IMR-90 (cell line): ENCODE measurements around the gene NTRK2. TPM values are rescaled to one million over a fixed set of nuclear protein-coding genes. Genes with fewer than 3 reads are reported as not detected.

Source experiments
- ATAC-seq: fragments of 200-7000 bp; cut with Tn5 transposase; 2 replicates; pipeline ENCODE4 v1.9.1; 2020; ENCODE audit warnings: low read depth, mild to moderate bottlenecking, moderate library complexity
- BruUV-seq: library from RNA; stranded (reverse); fragments of 400-500 nt; replicated peaks from 2 replicates; lab custom pipeline; 2021; lab: Mats Ljungman, UMichigan
- CTCF ChIA-PET: fragments of 300-600 bp; formaldehyde crosslinking; extraction: SDS; loops from one replicate; lab custom pipeline; 2021; ENCODE audit warnings: antibody characterized with exemption; lab: Yijun Ruan, JAX
- POLR2A ChIA-PET: fragments of 300-600 bp; sonication (Branson Sonifier 250); formaldehyde crosslinking; loops from one replicate; lab custom pipeline; 2022; ENCODE audit warnings: antibody characterized with exemption; ENCODE audit not compliant: unreplicated experiment; lab: Charles Lee
- DNase-seq: peaks from one replicate; pipeline ENCODE4 v3.0.0; 2013
- H2AFZ ChIP-seq: replicated peaks from 2 replicates; pipeline ENCODE3; 2013; ENCODE audit warnings: low read length, mild to moderate bottlenecking; ENCODE audit not compliant: poor library complexity
- H2AK5ac ChIP-seq: 2 replicates; pipeline ENCODE4 v1.6.1; 2013; ENCODE audit warnings: low read depth, low read length, inconsistent platforms
- H2AK9ac ChIP-seq: replicated peaks from 2 replicates; pipeline ENCODE3; 2013; ENCODE audit warnings: mild to moderate bottlenecking, low read depth, low read length, moderate library complexity; ENCODE audit not compliant: poor library complexity
- H2BK120ac ChIP-seq: 2 replicates; pipeline ENCODE4 v1.6.1; 2013; ENCODE audit warnings: low read depth, low read length, inconsistent platforms
- H2BK15ac ChIP-seq: 3 replicates; pipeline ENCODE4 v1.6.1; 2013; ENCODE audit warnings: low read depth, low read length, inconsistent platforms
- H2BK20ac ChIP-seq: 2 replicates; pipeline ENCODE4 v1.6.1; 2013; ENCODE audit warnings: low read depth, mild to moderate bottlenecking, inconsistent platforms, low read length, moderate library complexity
- H2BK5ac ChIP-seq: 2 replicates; pipeline ENCODE4 v1.6.1; 2013; ENCODE audit warnings: mild to moderate bottlenecking, low read depth, low read length, inconsistent platforms; ENCODE audit not compliant: poor library complexity, severe bottlenecking
- H3K14ac ChIP-seq: replicated peaks from 2 replicates; pipeline ENCODE4 v1.6.1; 2013; ENCODE audit warnings: low read depth, low read length, inconsistent platforms
- H3K18ac ChIP-seq: 2 replicates; pipeline ENCODE4 v1.6.1; 2013; ENCODE audit warnings: low read depth, low read length, control low read depth
- H3K23ac ChIP-seq: 2 replicates; pipeline ENCODE4 v1.6.1; 2013; ENCODE audit warnings: low read depth, low read length, inconsistent platforms
- H3K27ac ChIP-seq: 2 replicates; pipeline ENCODE4 v1.5.1; 2013; ENCODE audit warnings: mild to moderate bottlenecking, control low read depth, low read length; ENCODE audit not compliant: insufficient read depth
- H3K27me3 ChIP-seq: 2 replicates; pipeline ENCODE4 v1.6.1; 2013; ENCODE audit warnings: low read length; ENCODE audit not compliant: control insufficient read depth, insufficient read depth
- H3K36me3 ChIP-seq: 2 replicates; pipeline ENCODE4 v1.6.1; 2013; ENCODE audit warnings: low read length, mixed read lengths; ENCODE audit not compliant: control insufficient read depth, insufficient read depth
- H3K4ac ChIP-seq: 2 replicates; pipeline ENCODE4 v1.6.1; 2013; ENCODE audit warnings: low read depth, low read length, inconsistent platforms
- H3K4me1 ChIP-seq: 2 replicates; pipeline ENCODE4 v1.6.1; 2013; ENCODE audit warnings: low read length, mixed read lengths; ENCODE audit not compliant: control insufficient read depth, insufficient read depth
- H3K4me2 ChIP-seq: 2 replicates; pipeline ENCODE4 v1.6.1; 2013; ENCODE audit warnings: low read depth, mild to moderate bottlenecking, control low read depth, low read length, moderate library complexity
- H3K4me3 ChIP-seq: 2 replicates; pipeline ENCODE4 v1.5.1; 2013; ENCODE audit warnings: low read depth, mild to moderate bottlenecking, control low read depth, low read length, moderate library complexity; ENCODE audit not compliant: insufficient read depth
- H3K56ac ChIP-seq: 2 replicates; pipeline ENCODE4 v1.6.1; 2013; ENCODE audit warnings: low read length, inconsistent platforms; ENCODE audit not compliant: insufficient read depth; ENCODE audit errors: extremely low read depth
- H3K79me1 ChIP-seq, 2 experiments: 2 replicates each; pipeline ENCODE4 v1.6.1; 2013; ENCODE audit warnings: low read length in 2 of 2, inconsistent platforms in 1 of 2, low read depth in 1 of 2
- H3K9ac ChIP-seq: 2 replicates; pipeline ENCODE4 v1.6.1; 2013; ENCODE audit warnings: low read depth, low read length, control low read depth
- H3K9me1 ChIP-seq: 2 replicates; pipeline ENCODE4 v1.6.1; 2013; ENCODE audit warnings: low read length, inconsistent platforms; ENCODE audit not compliant: insufficient read depth
- H3K9me3 ChIP-seq: 2 replicates; pipeline ENCODE4 v1.6.1; 2013; ENCODE audit warnings: low read length; ENCODE audit not compliant: control insufficient read depth, insufficient read depth
- H4K20me1 ChIP-seq: 2 replicates; pipeline ENCODE4 v1.6.1; 2013; ENCODE audit warnings: low read length, inconsistent platforms; ENCODE audit not compliant: insufficient read depth
- H4K5ac ChIP-seq: 2 replicates; pipeline ENCODE4 v1.6.1; 2013; ENCODE audit warnings: mild to moderate bottlenecking, low read depth, low read length, control low read depth
- H4K8ac ChIP-seq, 2 experiments: 2 replicates each; pipeline ENCODE4 v1.6.1; 2013; ENCODE audit warnings: low read depth in 2 of 2, low read length in 2 of 2, control low read depth in 1 of 2, inconsistent platforms in 1 of 2
- H4K91ac ChIP-seq: 2 replicates; pipeline ENCODE4 v1.6.1; 2013; ENCODE audit warnings: low read depth, low read length, inconsistent platforms; ENCODE audit not compliant: insufficient read depth
- BHLHE40 ChIP-seq: fragments of 150-350 bp; IDR thresholded peaks from 2 replicates; pipeline ENCODE4 v1.6.1; 2016; ENCODE audit warnings: mild to moderate bottlenecking, low read depth, low read length
- CEBPB ChIP-seq: IDR thresholded peaks from 2 replicates; pipeline ENCODE4 v1.6.1; 2012; ENCODE audit warnings: low read depth, low read length, improper control_type of control experiment
- CHD1 ChIP-seq: IDR thresholded peaks from 2 replicates; pipeline ENCODE4 v1.6.1; 2012; ENCODE audit warnings: low read depth, low read length, improper control_type of control experiment
- FOS ChIP-seq: fragments of 150-350 bp; IDR thresholded peaks from 2 replicates; pipeline ENCODE4 v1.6.1; 2016; ENCODE audit warnings: low read depth, low read length
- MAFK ChIP-seq: IDR thresholded peaks from 2 replicates; pipeline ENCODE4 v1.6.1; 2012; ENCODE audit warnings: low read depth, low read length, improper control_type of control experiment
- NFE2L2 ChIP-seq: fragments of 150-350 bp; IDR thresholded peaks from 2 replicates; pipeline ENCODE4 v1.6.1; 2016; ENCODE audit warnings: low read depth, mild to moderate bottlenecking, low read length
- SMC3 ChIP-seq: fragments of 150-350 bp; IDR thresholded peaks from 2 replicates; pipeline ENCODE4 v1.6.1; 2016; ENCODE audit warnings: low read depth, mild to moderate bottlenecking, antibody characterized with exemption, low read length, moderate library complexity
- WGBS, 2 experiments: methylation state at CpG; one replicate each; pipeline versions ENCODE4 v1.1.5 to v1.1.7; 2013; ENCODE audit warnings: missing lambda C conversion rate in 2 of 2; ENCODE audit not compliant: insufficient read length in 1 of 2; ENCODE audit errors: extremely low coverage in 2 of 2; 5-methylcytosine and 5-hydroxymethylcytosine counted together
- dilution Hi-C: fragments of 300-500 bp; cut with HindIII; formaldehyde crosslinking; loops from one replicate; pipeline ENCODE4 v1.14.3; 2018; ENCODE audit warnings: low sequenced_read_pairs; ENCODE audit not compliant: unreplicated experiment
- in situ Hi-C: fragments of 300-500 bp; cut with MboI; formaldehyde crosslinking; loops from 3 replicates; pipeline ENCODE4 v1.14.3; 2019; ENCODE audit warnings: low sequenced_read_pairs, inconsistent platforms, mixed read lengths
- intact Hi-C: fragments of 100-400 bp; cut with micrococcal nuclease; formaldehyde crosslinking; loops from 2 replicates; pipeline ENCODE4 v1.10.0; 2022
- polyA plus RNA-seq, 3 experiments: library from polyadenylated mRNA; depleted of rRNA; stranded (reverse); fragments of >200 nt; gene quantifications; 2 replicates each; pipeline ENCODE4 v1.2.3, GENCODE V29; 2012; ENCODE audit warnings: low replicate concordance in 1 of 3
- total RNA-seq: library from RNA; depleted of rRNA; stranded (reverse); fragments of >200 nt; gene quantifications from 2 replicates; pipeline ENCODE4 v1.2.3, GENCODE V29; 2012

The NTRK2 gene
- total and polyA plus RNA-seq, 2 of the 4 experiments (the other 2 are of a cell fraction), result under 0.01 to 0.02 TPM

- Histone ChIP-seq H2BK20ac (no peak overlapping the region), H2BK15ac (no peak overlapping the region), H2AK5ac (no peak overlapping the region), H4K20me1 (no peaks in the 10 kb centered on the region), H3K9me1 (no peaks in the 10 kb centered on the region), H3K9me3 (peaks cover 18% of the 10 kb centered on the region), H3K4me1 (no peaks in the 10 kb centered on the region), H3K56ac (no peak overlapping the region), H2BK120ac (no peak overlapping the region), H4K8ac (no peak overlapping the region), H3K23ac (no peak overlapping the region), H3K14ac (no peak overlapping the region), H3K27ac (no peak overlapping the region), H3K36me3 (no peaks in the 10 kb centered on the region), H3K79me1 (no peaks in the 10 kb centered on the region), H2BK5ac (no peak overlapping the region), H3K18ac (no peak overlapping the region), H3K27me3 (no peaks in the 10 kb centered on the region), H3K4me3 (no peak overlapping the region), H4K5ac (no peak overlapping the region), H3K4me2 (no peak overlapping the region), H3K4ac (no peak overlapping the region), H2AK9ac (no peak overlapping the region), H2AFZ (no peak overlapping the region), H4K91ac (no peak overlapping the region), H3K9ac (no peak overlapping the region)
- dilution Hi-C loops, result no loop called here
- WGBS, 2 experiments, result no CpG with 5 or more reads among the region's 6 CpGs
- intact Hi-C loops, result no loop called here
- ATAC-seq (no peak), DNase-seq (no peak)
- CTCF ChIA-PET, result no interaction called here
- POLR2A ChIA-PET, result no interaction called here
- no TSS peak for BruUV-seq
- in situ Hi-C loops, result no loop called here
- TF ChIP-seq CEBPB (no peak), FOS (no peak), CHD1 (no peak), SMC3 (no peak), NFE2L2 (no peak), MAFK (no peak), BHLHE40 (no peak)
Measured at GRCh38 chr9:84928419-84928818, 258.9 kb downstream of the NTRK2 start.
